HG02763 (cell line): Measurements from ENCODE around the gene AXIN1.

Experiments
- ATAC-seq: cut with Tn5 transposase; IDR thresholded peaks from one replicate; pipeline ENCODE4 v1.9.1; 2021; ENCODE audit warnings: mild to moderate bottlenecking, moderate library complexity; ENCODE audit not compliant: unreplicated experiment

Gene AXIN1

GRCh38 chr16:253833-254232 lies 98.7 kb downstream of the AXIN1 start:
- no peak for ATAC-seq

GRCh38 chr16:252366-253337 lies 99.9 kb downstream of the AXIN1 start:
- ATAC-seq = no peak

GRCh38 chr16:249431-249830 lies 103.1 kb downstream of the AXIN1 start:
- no peak for ATAC-seq

DNA sequence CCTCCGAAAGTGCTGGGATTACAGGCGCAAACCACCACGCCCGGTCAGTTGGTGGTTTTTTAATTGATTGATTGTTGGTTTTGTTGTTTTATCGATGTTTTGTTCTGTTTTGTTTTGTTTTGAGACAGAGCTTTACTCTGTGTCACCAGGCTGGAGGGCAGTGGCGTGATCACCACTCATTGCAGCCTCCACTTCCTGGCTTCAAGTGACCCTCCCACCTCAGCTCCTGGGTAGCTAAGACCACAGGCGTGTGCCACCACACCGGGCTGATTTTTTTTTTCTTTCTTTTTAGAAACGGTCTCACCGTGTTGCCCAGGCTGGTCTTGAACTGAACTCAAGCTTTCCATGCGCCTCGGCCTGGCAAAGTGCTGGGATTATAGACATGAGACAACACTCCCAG lies 105.5 kb downstream of the AXIN1 start:
- no peak for ATAC-seq

DNA sequence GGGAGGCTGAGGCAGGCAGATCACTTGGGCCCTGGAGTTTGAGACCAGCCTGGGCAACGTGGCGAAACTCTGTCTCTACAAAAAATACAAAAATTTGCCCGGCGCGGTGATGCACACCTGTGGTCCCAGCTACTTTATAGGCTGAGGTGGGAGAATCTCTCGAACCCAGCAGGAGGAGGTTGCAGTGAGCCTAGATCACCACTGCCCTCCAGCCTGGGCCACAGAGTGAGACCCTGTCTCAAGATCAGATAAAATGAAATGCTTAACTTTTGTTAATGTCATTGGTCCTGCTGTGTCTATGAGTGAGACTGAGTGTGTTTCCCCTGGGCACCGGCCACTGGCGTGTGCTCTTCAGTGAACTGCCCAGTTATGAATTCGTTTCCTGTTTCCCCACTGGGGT lies 107.4 kb downstream of the AXIN1 start:
- ATAC-seq = no peak

GRCh38 chr16:243348-243747 lies 109.2 kb downstream of the AXIN1 start:
- ATAC-seq = no peak

DNA sequence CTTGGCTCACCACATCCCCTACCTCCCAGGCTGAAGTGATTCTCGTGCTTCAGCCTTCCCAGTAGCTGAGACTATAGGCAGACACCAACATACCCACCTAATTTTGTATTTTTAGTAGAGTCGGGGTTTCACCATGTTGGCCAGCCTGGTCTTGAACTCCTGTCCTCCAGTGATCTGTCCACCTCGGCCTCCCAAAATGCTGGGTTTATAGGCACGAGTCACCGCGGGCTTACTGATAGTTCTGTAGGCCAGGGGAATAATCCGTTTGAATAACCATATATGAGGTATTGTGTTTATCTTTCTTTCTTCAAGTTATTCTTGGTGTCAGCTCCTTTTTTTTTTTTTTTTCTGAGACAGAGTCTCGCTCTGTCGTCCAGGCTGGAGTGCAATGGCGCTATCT lies 110.2 kb downstream of the AXIN1 start:
- ATAC-seq = no peak

DNA sequence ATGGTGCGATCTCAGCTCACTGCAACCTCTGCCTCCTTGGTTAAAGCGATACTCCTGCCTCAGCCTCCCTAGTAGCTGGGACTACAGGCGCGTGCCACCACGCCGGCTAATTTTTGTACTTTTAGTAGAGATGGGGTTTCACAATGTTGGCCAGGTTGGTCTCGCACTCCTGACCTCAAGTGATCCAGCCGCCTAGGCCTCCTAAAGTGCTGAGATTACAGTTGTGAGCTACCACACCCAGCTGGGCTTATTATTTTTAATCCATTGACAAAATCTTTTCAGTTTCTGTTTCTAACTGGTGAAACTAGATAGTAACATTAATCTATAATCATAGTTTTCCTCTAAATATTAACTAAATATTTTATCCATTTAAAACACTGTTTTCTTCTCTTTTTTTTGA lies 112.0 kb downstream of the AXIN1 start:
- no peak for ATAC-seq

DNA sequence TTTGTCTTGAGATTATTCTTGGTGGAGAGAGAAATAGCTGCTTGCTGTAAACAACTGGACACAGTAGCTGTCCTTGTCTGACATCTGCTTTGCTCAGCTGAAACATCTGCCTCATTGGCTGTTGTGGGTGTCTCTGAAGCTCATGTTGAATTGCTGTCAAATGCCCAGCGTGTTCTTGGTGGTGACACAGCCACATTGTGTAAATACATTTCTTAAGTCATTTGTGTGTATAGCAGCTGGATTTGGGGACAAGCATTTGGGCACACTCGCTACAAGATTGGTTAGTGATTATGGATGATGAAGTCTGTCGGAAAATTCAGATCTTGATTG lies 112.6 kb downstream of the AXIN1 start:
- no peak for ATAC-seq
